Cardiac muscle cell (in vitro differentiated cells and primary cell): ENCODE data around the gene JAML. TPM values are rescaled to one million over a fixed set of nuclear protein-coding genes. Genes with fewer than 3 reads are reported as not detected.
A peak's percentile ranks its signal among the peaks of the same experiment; 100 is the strongest.

Experiments
- DNase-seq, 2 donors: peaks; one replicate each; pipeline versions ENCODE4 v3.0.0 to v3.0.0-alpha.2; 2010 to 2017; ENCODE audit warnings: low read depth in 1 of 2, low spot score in 1 of 2
- H3K27ac ChIP-seq: fragments of 200-600 bp; sonication (generic); 2 replicates; pipeline ENCODE4 v1.5.1; 2016
- H3K27me3 ChIP-seq: fragments of 200-600 bp; sonication (generic); 2 replicates; pipeline ENCODE4 v1.6.0; 2016; ENCODE audit warnings: control low read depth
- H3K36me3 ChIP-seq: fragments of 200-600 bp; sonication (generic); 2 replicates; pipeline ENCODE4 v1.5.1; 2016; ENCODE audit warnings: control low read depth
- H3K4me1 ChIP-seq: fragments of 200-600 bp; sonication (generic); 2 replicates; pipeline ENCODE4 v1.8.1; 2017; ENCODE audit warnings: low read depth, mild to moderate bottlenecking, mixed run types
- H3K4me3 ChIP-seq: fragments of 200-600 bp; sonication (generic); 2 replicates; pipeline ENCODE4 v1.5.1; 2016; ENCODE audit warnings: mild to moderate bottlenecking
- H3K9me3 ChIP-seq: fragments of 200-600 bp; sonication (generic); 2 replicates; pipeline ENCODE4 v1.5.1; 2017; ENCODE audit warnings: low read depth, mild to moderate bottlenecking, control low read depth
- polyA plus RNA-seq: library from polyadenylated mRNA; unstranded; fragments of >200 nt; fragmentation: Nextera tagmentation; extraction: Ambion mirVana; gene quantifications from 2 replicates; pipeline ENCODE4 v1.2.1, GENCODE V29; 2016
- total RNA-seq: library from RNA; depleted of rRNA; stranded (reverse); fragments of >200 nt; gene quantifications from 2 replicates; pipeline ENCODE4 v1.2.3, GENCODE V29; 2016
- TF ChIP-seq, protein P1 (sequence below): IDR thresholded peaks from 2 replicates; pipeline ENCODE4 v1.5.1; 2012; ENCODE audit warnings: low read depth, mild to moderate bottlenecking, low read length

Gene JAML
- total and polyA plus RNA-seq, 2 experiments from 2014 or later: not detected

DNA sequence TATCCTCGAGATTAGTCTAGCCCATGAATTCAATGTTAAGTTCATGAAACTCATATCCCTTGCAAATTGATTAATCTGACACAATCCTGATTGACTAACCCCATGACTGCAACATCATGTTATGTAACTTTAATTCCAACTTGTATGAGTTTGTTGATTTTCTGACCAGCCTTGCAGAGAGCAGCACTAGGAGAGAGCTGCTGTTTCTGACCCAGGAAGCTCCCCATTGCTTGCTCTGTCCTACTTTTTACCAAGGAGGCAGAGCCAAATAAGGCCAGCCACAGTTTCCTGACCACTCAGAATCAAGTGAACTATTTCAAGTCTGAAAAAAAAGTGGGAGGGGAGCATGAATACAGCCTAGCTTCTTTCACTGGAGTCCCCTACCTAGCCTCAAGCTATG lies 14.1 kb upstream of the JAML start:
- Histone ChIP-seq H3K36me3 (no peaks in the 10 kb centered on the region), H3K4me1 (peaks cover 4% of the 10 kb centered on the region), H3K27ac (no peak overlapping the region), H3K9me3 (no peaks in the 10 kb centered on the region), H3K27me3 (peaks cover 41% of the 10 kb centered on the region), H3K4me3 (no peak overlapping the region)
- peak in 1 of 2 donors; percentile 32 for DNase-seq
- TF ChIP-seq, protein P1, sequence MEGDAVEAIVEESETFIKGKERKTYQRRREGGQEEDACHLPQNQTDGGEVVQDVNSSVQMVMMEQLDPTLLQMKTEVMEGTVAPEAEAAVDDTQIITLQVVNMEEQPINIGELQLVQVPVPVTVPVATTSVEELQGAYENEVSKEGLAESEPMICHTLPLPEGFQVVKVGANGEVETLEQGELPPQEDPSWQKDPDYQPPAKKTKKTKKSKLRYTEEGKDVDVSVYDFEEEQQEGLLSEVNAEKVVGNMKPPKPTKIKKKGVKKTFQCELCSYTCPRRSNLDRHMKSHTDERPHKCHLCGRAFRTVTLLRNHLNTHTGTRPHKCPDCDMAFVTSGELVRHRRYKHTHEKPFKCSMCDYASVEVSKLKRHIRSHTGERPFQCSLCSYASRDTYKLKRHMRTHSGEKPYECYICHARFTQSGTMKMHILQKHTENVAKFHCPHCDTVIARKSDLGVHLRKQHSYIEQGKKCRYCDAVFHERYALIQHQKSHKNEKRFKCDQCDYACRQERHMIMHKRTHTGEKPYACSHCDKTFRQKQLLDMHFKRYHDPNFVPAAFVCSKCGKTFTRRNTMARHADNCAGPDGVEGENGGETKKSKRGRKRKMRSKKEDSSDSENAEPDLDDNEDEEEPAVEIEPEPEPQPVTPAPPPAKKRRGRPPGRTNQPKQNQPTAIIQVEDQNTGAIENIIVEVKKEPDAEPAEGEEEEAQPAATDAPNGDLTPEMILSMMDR: no peak

GRCh38 chr11:118238421-118238820 lies 13.6 kb upstream of the JAML start:
- DNase-seq: no peak
- no peak overlapping the region for H3K27ac ChIP-seq

DNA sequence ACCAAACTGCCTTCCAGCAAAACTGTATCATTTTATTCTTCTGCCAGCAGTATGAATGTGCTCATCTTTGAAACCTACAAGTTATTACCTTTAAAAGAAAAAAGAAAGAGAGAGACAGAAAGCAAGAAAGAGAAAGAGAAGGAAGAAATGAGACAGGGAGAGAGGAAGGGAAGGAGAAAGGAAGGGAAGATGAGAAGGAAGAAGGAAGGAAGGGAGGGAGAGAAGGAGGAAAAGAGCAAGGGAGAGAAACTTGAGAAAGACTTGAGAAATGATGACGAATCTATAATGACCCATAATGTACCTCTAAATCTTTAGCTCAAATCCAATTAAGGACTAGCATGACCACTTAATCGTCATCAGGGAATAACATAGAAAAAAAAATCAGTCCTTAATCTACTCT lies 11.4 kb upstream of the JAML start:
- no peak for DNase-seq
- Histone ChIP-seq H3K36me3 (no peaks in the 10 kb centered on the region), H3K9me3 (no peaks in the 10 kb centered on the region), H3K4me1 (peaks cover 4% of the 10 kb centered on the region), H3K27ac (no peak overlapping the region), H3K27me3 (peaks cover 28% of the 10 kb centered on the region), H3K4me3 (no peak overlapping the region)
- TF ChIP-seq, protein P1: no peak

More at GRCh38 chr11:118238421-118238820, 13.6 kb upstream of the JAML start:
- Histone ChIP-seq H3K27me3 (peaks cover 38% of the 10 kb centered on the region), H3K36me3 (no peaks in the 10 kb centered on the region), H3K4me1 (peaks cover 4% of the 10 kb centered on the region), H3K9me3 (no peaks in the 10 kb centered on the region), H3K4me3 (no peak overlapping the region)
- TF ChIP-seq, protein P1: no peak

GRCh38 chr11:118234833-118235232 lies 10.0 kb upstream of the JAML start:
- Histone ChIP-seq H3K9me3 (no peaks in the 10 kb centered on the region), H3K36me3 (no peaks in the 10 kb centered on the region), H3K27ac (no peak overlapping the region), H3K4me1 (peaks cover 3% of the 10 kb centered on the region), H3K4me3 (no peak overlapping the region), H3K27me3 (peaks cover 28% of the 10 kb centered on the region)
- TF ChIP-seq, protein P1: no peak
- DNase-seq: no peak

DNA sequence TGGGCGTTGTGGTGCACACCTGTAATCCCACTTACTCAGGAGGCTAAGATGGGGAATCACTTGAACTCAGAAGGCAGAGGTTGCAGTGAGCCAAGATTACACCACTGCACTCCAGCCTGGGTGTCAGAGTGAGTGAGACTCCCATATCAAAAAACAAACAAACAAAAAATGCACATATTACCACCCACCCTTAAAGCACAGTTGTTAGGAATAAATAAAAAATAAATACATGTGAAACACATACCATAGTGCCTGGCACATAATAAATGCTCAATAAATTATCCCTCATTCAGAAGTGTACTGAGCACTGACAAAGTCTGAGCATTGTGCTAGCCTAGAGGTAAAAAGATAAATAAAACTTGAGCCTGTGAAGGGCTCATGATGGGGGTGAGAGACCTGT lies 9.0 kb upstream of the JAML start:
- DNase-seq: no peak
- Histone ChIP-seq H3K4me3 (no peak overlapping the region), H3K27ac (no peak overlapping the region), H3K4me1 (no peaks in the 10 kb centered on the region), H3K36me3 (no peaks in the 10 kb centered on the region), H3K27me3 (peaks cover 28% of the 10 kb centered on the region), H3K9me3 (no peaks in the 10 kb centered on the region)
- TF ChIP-seq, protein P1: no peak

- DNase-seq: no peak
- H3K4me1 ChIP-seq: no peaks in the 10 kb centered on the region
- TF ChIP-seq, protein P1: no peak
- no peaks in the 10 kb centered on the region for H3K9me3 ChIP-seq
- no peak overlapping the region for H3K4me3 ChIP-seq
- no peaks in the 10 kb centered on the region for H3K36me3 ChIP-seq
- no peak overlapping the region for H3K27ac ChIP-seq
- peaks cover 28% of the 10 kb centered on the region for H3K27me3 ChIP-seq
These were observed 8.6 kb upstream of the JAML start for GRCh38 chr11:118233377-118233776.
